ENCODE measurements around the gene PRDM12.
"Not testable (repeated sequence)": the region's sequence is repeated elsewhere in the genome, so short reads cannot be mapped to it uniquely, and the experiment has no call there.

The PRDM12 gene

GRCh38 chr9:130665431-130666392, 1.3 kb downstream of the PRDM12 start:
- no peak for DNase-seq

GRCh38 chr9:130666393-130667119, 2.2 kb downstream of the PRDM12 start:
- DNase-seq = no peak

- DNase-seq = no peak
Measured at GRCh38 chr9:130667120-130667435, 2.7 kb downstream of the PRDM12 start.

GRCh38 chr9:130668196-130668595, 3.8 kb downstream of the PRDM12 start:
- DNase-seq = no peak

- DNase-seq = no peak
Measured at GRCh38 chr9:130668659-130669058, 4.3 kb downstream of the PRDM12 start.

- no peak for DNase-seq
Measured at GRCh38 chr9:130669965-130670364, 5.6 kb downstream of the PRDM12 start.

GRCh38 chr9:130670644-130671043, 6.2 kb downstream of the PRDM12 start:
- DNase-seq = no peak

- no peak for DNase-seq
Measured at GRCh38 chr9:130672466-130672865, 8.1 kb downstream of the PRDM12 start.

- DNase-seq = no peak
Measured at GRCh38 chr9:130672933-130673615, 8.7 kb downstream of the PRDM12 start.

GRCh38 chr9:130675396-130675795, 11.0 kb downstream of the PRDM12 start:
- DNase-seq = no peak

GRCh38 chr9:130677252-130677651, 12.9 kb downstream of the PRDM12 start:
- no peak for DNase-seq

GRCh38 chr9:130680836-130681768, 16.7 kb downstream of the PRDM12 start:
- DNase-seq = no peak

- DNase-seq = no peak
Measured at GRCh38 chr9:130681769-130682420, 17.5 kb downstream of the PRDM12 start.

GRCh38 chr9:130682421-130683121, 18.2 kb downstream of the PRDM12 start:
- DNase-seq = no peak

GRCh38 chr9:130685104-130685503, 20.7 kb downstream of the PRDM12 start:
- DNase-seq = no peak

- DNase-seq = not testable (repeated sequence)
Measured at GRCh38 chr9:130685945-130686344, 21.6 kb downstream of the PRDM12 start.

GRCh38 chr9:130687615-130688014, 23.2 kb downstream of the PRDM12 start:
- no peak for DNase-seq

GRCh38 chr9:130688072-130688471, 23.7 kb downstream of the PRDM12 start:
- DNase-seq = no peak

GRCh38 chr9:130689572-130689936, 25.2 kb downstream of the PRDM12 start:
- DNase-seq = no peak

GRCh38 chr9:130689937-130690700, 25.7 kb downstream of the PRDM12 start:
- DNase-seq = no peak

Data from NCI-H187 treated with DMSO at 0.1 percent for 48 hours (cell line).